ENCODE measurements around the gene BCL6B. TPM values are rescaled to one million over a fixed set of nuclear protein-coding genes. Genes with fewer than 3 reads are reported as not detected.
A peak's percentile ranks its signal among the peaks of the same experiment; 100 is the strongest.

Gene BCL6B
- total RNA-seq, 6 donors from 2014 or later: 2.1 to 83.1 (median 9.4) TPM

DNA sequence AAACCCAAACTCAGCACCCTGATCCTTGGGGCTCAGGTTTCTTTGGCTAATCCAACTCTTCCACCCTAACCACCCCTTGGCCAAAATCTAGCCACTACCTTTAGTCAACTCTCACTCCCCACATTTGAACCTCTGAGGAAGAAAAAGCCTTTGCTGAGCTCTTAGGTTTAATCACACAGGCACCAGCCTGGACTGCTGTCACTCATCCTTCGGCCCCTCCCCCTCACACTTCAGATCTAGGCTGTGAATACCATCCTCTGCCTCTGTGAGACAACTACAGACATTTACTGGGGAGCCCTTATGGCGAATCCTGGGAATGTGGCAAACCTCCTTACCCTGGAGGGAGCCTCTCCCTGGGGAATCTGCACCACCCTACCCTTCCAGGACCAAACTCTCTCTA lies 15.7 kb upstream of the BCL6B start:
- Histone ChIP-seq H3K27ac (no peak overlapping the region), H3K27me3 (no peaks in the 10 kb centered on the region), H3K4me1 (peaks cover 21 to 24% (median 22%) of the 10 kb centered on the region in 4 donors), H3K9me3 (no peaks in the 10 kb centered on the region), H3K4me3 (no peak overlapping the region), H3K36me3 (peaks cover 4 to 41% (median 19%) of the 10 kb centered on the region in 4 donors)
- ATAC-seq (ENCODE audit: low FRiP score in 2 of 2) (no peak), DNase-seq (no peak)
- TF ChIP-seq POLR2AphosphoS5 (IDR thresholded peaks at IDR 0.05) (no peak), EP300 (IDR thresholded peaks at IDR 0.05) (no peak), POLR2A (IDR thresholded peaks at IDR 0.05) (no peak)
- TF ChIP-seq, protein P1, sequence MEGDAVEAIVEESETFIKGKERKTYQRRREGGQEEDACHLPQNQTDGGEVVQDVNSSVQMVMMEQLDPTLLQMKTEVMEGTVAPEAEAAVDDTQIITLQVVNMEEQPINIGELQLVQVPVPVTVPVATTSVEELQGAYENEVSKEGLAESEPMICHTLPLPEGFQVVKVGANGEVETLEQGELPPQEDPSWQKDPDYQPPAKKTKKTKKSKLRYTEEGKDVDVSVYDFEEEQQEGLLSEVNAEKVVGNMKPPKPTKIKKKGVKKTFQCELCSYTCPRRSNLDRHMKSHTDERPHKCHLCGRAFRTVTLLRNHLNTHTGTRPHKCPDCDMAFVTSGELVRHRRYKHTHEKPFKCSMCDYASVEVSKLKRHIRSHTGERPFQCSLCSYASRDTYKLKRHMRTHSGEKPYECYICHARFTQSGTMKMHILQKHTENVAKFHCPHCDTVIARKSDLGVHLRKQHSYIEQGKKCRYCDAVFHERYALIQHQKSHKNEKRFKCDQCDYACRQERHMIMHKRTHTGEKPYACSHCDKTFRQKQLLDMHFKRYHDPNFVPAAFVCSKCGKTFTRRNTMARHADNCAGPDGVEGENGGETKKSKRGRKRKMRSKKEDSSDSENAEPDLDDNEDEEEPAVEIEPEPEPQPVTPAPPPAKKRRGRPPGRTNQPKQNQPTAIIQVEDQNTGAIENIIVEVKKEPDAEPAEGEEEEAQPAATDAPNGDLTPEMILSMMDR (IDR thresholded peaks at IDR 0.05): no peak
- WGBS, 2 donors: 81 to 84% methylated on average over 2 of the region's 2 CpGs

DNA sequence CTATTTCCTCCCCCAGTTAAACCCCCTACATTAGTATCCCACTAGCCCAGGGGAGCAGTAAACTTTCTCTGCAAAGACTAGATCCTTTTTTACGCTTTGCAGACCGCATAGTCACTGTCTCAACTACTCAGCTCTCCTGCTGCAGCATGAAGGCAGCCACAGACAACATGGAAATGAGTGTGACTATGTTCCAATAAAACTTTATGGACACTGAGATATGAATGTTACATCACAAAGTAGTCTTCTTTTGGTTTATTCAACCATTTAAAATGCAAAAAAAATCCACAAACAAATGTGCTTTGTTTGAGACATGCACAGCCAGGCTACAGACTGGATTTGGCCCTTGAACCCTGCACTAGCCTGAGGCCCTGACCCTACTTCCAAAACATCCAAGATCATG lies 12.3 kb upstream of the BCL6B start:
- WGBS, 2 donors: 87 to 90% methylated on average over 2 of the region's 2 CpGs
- Histone ChIP-seq H3K4me3 (peak overlapping the region in 1 of 4 donors; percentile 88), H3K36me3 (peaks cover 0 to 26% (median 7%) of the 10 kb centered on the region in 4 donors), H3K9me3 (no peaks in the 10 kb centered on the region), H3K27ac (no peak overlapping the region), H3K4me1 (peaks cover 33 to 40% (median 36%) of the 10 kb centered on the region in 4 donors), H3K27me3 (no peaks in the 10 kb centered on the region)
- TF ChIP-seq EP300 (IDR thresholded peaks at IDR 0.05): no peak
- TF ChIP-seq, protein P1 (IDR thresholded peaks at IDR 0.05): no peak
- no peak for TF ChIP-seq POLR2AphosphoS5 (IDR thresholded peaks at IDR 0.05)
- TF ChIP-seq POLR2A (IDR thresholded peaks at IDR 0.05): no peak
- no peak for ATAC-seq (ENCODE audit: low FRiP score in 2 of 2)
- DNase-seq: no peak

DNA sequence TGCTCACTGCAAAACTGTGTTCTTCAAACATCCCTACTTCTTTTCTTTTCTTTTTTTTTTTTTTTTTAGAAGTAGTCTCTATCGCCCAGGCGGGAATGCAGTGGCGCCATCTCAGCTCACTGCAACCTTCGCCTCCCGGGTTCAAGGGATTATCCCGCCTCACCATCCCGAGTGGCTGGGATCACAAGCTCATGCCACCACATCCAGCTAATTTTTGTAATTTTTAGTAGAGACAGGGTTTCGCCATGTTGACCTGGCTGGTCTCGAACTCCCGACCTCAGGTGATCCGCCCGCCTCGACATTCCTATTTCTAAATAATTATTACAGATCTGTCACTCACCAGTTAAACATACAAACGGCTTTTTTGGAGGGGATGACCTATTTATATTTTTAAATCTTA lies 11.4 kb upstream of the BCL6B start:
- no peak for TF ChIP-seq POLR2A (IDR thresholded peaks at IDR 0.05)
- no peak for TF ChIP-seq POLR2AphosphoS5 (IDR thresholded peaks at IDR 0.05)
- TF ChIP-seq, protein P1 (IDR thresholded peaks at IDR 0.05): no peak
- no peak for TF ChIP-seq EP300 (IDR thresholded peaks at IDR 0.05)
- Histone ChIP-seq H3K27me3 (no peaks in the 10 kb centered on the region), H3K4me3 (peak overlapping the region; percentile 82 to 88 (median 86)), H3K9me3 (no peaks in the 10 kb centered on the region), H3K36me3 (peaks cover 0 to 26% (median 7%) of the 10 kb centered on the region in 4 donors), H3K4me1 (peaks cover 41 to 48% (median 44%) of the 10 kb centered on the region in 4 donors), H3K27ac (peak overlapping the region in 3 of 4 donors; percentile 97 to 99 (median 99))
- 41 to 51% methylated on average over 11 to 14 of the region's 14 CpGs for WGBS, 2 donors
- no peak for ATAC-seq (ENCODE audit: low FRiP score in 2 of 2)
- no peak for DNase-seq

DNA sequence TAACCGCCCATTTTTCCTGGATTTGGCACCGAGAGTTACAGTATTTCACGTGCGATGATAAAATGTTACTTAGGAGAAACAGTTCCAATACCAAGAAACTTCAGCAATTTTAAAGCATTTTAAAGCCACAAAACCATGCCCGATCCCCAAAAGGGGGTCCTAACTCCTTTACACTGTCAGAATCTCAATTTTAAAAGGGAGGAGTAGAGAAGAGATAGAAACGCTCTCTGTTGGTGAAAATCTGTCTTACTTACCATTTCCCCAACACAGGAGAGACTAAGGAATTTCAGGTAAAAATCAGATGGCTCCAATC lies 11.0 kb upstream of the BCL6B start:
- Histone ChIP-seq H3K4me3 (peak overlapping the region; percentile 82 to 88 (median 86)), H3K9me3 (no peaks in the 10 kb centered on the region), H3K36me3 (peaks cover 0 to 29% (median 6%) of the 10 kb centered on the region in 4 donors), H3K4me1 (peaks cover 44 to 53% (median 47%) of the 10 kb centered on the region in 4 donors), H3K27me3 (no peaks in the 10 kb centered on the region), H3K27ac (peak overlapping the region; percentile 97 to 99 (median 99))
- DNase-seq (no peak), ATAC-seq (ENCODE audit: low FRiP score in 2 of 2) (no peak)
- WGBS, 2 donors: 0 to 1% methylated on average over 6 of the region's 6 CpGs
- no peak for TF ChIP-seq EP300 (IDR thresholded peaks at IDR 0.05)

DNA sequence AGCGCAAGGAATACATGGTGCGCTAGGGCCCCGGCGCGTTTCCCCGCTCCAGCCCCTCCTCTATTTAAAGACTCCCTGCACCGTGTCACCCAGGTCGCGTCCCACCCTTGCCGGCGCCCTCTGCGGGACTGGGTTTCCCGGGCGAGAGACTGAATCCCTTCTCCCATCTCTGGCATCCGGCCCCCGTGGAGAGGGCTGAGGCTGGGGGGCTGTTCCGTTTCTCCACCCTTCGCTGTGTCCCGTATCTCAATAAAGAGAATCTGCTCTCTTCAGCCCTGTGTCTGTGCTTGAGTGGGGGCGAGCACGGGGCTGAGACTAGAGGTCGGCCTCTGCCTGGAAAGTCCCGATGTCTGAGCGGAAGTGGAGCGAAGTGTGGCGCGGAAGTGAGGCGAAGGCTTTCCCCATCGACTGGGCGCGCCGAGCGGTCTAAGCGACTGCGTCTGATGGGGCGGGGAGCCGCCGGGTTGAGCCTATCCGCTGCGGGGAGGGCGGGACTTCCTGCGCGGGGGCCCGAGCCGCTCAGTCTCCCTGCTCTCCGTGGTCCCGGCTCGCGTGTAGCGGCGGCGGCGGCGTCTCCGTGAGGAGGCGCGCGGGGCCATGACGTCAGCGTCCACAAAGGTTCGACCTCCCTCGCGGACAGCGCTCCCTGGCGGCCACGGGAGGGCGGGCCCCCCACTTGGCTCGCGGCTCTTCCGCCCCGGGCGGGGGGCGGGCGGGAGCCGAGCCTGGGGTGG lies 8.4 kb upstream of the BCL6B start:
- H3K27ac ChIP-seq: peak overlapping the region; percentile 97 to 99 (median 99)
- H3K36me3 ChIP-seq: peaks cover 0 to 18% (median 0%) of the 10 kb centered on the region in 4 donors
- peak overlapping the region; percentile 73 to 88 (median 84) for H3K4me3 ChIP-seq
- peak in 2 of 4 donors; percentile 47 to 75 for TF ChIP-seq EP300 (IDR thresholded peaks at IDR 0.05)
- peak; percentile 97 to 99 for TF ChIP-seq POLR2AphosphoS5 (IDR thresholded peaks at IDR 0.05)
- TF ChIP-seq POLR2A (IDR thresholded peaks at IDR 0.05): peak in 3 of 4 donors; percentile 65 to 85 (median 85)
- TF ChIP-seq, protein P1 (IDR thresholded peaks at IDR 0.05): peak; percentile 84 to 97 (median 94)
- H3K9me3 ChIP-seq: no peaks in the 10 kb centered on the region
- H3K27me3 ChIP-seq: no peaks in the 10 kb centered on the region
- peaks cover 56 to 76% (median 66%) of the 10 kb centered on the region in 4 donors for H3K4me1 ChIP-seq
- peak; percentile 99 for DNase-seq
- WGBS, 2 donors: 2 to 5% methylated on average over 14 to 38 of the region's 75 CpGs
- ATAC-seq (ENCODE audit: low FRiP score in 2 of 2): peak; percentile 92 to 97
